GM21717 (cell line): ENCODE measurements around the gene ZCWPW2.

ENCODE experiments used
- ATAC-seq: cut with Tn5 transposase; IDR thresholded peaks from one replicate; pipeline ENCODE4 v1.9.1; 2021; ENCODE audit warnings: mild to moderate bottlenecking, moderate library complexity; ENCODE audit not compliant: unreplicated experiment

ZCWPW2 gene, protein sequence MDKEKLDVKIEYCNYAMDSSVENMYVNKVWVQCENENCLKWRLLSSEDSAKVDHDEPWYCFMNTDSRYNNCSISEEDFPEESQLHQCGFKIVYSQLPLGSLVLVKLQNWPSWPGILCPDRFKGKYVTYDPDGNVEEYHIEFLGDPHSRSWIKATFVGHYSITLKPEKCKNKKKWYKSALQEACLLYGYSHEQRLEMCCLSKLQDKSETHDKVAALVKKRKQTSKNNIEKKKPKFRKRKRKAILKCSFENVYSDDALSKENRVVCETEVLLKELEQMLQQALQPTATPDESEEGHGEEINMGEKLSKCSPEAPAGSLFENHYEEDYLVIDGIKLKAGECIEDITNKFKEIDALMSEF

DNA sequence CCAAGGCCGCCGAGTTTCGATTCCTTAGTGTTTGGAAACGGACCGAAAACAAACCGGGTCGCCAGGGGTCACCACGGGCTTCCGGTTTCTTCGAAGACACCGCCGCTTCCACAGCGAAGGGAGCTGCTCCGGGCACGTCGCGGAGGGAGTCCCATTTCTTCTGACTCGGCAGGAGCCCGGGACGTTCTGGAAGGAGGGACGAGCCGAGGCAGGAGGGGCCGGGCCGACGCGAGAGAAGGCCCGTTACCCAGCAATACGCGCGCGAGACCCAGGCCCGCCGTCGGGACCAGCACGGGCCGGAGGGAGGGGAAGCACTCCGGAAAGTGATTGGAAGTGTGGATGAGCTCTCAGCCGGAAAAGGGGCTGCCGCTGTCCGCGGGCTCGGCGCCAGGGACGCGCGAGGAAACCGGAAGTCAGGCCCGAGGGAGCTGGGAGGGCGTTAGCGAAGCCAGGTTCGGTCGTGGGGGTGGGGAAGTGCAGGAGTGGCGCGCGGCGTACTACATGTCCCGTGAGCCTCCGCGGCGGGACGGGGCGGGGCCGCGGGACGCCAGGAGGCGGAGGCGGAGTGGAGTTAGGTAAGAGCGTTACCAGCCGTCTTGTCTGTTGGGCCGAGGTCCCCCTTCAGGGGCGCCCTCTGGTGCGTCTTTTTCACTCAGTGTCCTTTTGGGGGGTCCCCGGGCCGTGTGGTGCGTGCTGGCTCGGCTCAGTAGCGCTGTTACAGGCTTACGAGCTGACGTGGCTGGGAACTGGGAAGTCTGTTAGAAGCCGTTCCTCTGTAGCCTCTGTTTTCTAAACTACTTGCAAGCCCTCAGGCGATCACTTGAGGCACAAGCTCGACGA, at the start of gene ZCWPW2, which contains the start of gene AZI2:
ZCWPW2 (plus strand) TSS at position 93 of the 840 bp plus-strand sequence. CDS start 64,348 bp downstream, outside the sequence.
AZI2 (minus strand) TSS at position 196 of the 840 bp plus-strand sequence. CDS start 8,207 bp downstream, outside the sequence.
- ATAC-seq: peak; percentile 95

DNA sequence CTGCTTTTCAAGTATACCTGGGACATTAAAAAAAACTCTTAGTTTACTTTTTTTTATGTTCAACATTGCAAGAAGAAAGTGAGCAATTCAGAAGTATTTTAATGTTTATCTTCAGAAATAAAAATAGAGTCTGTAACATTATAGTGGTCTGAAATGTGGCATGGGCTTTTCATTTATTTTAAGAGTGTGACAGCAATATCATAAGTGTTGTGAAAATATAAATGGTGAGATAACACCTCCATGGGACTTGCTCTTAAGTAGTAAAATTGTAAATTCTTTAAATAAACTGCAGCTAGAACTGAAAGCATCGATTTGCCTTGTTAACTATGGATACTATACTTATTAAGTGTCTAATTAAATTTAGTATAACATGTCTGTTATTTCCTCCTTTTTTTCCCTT, 48.8 kb upstream of the ZCWPW2 start:
- ATAC-seq: no peak

DNA sequence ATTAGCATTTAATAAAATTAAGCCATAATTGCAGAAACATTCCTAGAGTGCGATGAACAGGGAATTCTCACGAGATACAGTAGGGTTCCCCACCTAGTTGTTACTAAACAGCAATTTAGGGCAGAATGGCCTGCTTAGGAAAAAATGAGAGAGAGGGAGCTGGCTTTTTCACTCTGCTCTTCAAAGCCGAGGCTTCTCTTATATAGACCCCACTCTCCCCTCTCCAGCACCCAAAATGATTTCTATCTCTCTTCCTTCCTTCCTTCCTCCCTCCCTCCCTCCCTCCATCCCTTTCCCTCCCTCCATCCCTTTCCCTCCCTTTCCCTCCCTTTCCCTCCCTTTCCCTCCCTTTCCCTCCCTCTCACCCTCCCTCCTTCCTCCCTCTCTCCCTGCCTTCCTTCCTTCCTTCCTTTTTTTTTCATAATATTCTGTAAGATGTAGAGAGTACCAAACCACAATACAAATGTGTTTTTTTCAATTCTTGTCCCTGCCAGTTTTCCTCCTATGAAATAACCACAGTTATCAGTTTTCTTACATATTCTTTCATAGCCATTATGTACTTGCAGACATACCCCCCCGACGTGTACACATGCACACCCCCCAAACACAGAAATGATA, 48.1 kb upstream of the ZCWPW2 start:
- ATAC-seq: no peak

DNA sequence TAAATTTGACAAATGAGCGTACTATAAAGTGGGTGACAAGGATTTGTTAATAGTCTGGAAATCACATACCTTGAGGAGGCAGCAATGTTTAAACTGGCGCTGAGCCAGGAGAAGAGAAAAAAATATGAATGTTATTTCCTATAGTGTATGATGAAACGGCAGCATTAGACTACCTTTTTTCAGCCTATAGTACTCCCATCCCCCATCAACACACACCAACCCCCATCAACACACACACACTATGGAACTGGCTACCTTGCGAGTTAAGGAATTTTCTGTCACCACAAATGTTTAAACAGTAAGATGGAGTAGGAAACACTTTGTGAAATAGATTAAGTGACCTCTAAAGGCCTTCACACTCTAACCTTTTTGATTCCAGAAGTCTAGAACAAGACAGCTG, 46.8 kb upstream of the ZCWPW2 start:
- ATAC-seq: no peak

DNA sequence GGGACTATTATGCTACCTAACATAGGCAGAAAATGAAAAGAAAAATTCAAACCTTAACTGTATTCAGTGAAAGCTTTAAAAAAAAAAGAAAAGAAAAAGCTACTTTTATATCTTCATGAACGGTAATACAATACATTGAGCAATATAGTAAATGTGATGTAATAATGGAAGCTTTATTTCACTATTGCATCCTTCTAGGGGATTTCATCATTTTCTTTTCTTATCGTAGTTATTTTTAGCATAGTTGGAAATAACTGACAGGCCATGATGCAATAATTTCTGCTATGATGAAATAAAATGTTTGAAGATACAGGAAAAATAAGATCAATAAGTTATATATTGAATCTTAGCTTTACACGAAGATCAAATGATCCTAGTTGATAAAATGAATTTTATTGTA, 40.3 kb upstream of the ZCWPW2 start:
- ATAC-seq: no peak

DNA sequence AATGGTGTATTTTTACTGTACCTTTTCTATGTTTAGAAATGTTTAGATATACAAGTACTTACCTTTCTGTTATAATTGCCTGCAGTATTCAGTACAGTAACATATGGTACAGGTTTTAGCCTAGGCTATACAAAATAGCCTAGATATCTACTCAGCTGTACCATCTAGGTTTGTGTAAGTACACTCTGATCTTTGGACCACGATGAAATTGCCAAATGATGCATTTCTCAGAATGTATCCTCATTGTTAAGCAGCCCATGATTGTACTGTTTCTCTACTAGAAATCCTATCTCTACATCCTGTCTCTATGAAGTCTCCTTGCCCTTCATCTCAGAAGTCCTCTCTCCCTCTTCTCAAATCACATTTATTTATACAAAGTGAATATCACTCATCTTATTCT, 32.8 kb upstream of the ZCWPW2 start:
- ATAC-seq: no peak

DNA sequence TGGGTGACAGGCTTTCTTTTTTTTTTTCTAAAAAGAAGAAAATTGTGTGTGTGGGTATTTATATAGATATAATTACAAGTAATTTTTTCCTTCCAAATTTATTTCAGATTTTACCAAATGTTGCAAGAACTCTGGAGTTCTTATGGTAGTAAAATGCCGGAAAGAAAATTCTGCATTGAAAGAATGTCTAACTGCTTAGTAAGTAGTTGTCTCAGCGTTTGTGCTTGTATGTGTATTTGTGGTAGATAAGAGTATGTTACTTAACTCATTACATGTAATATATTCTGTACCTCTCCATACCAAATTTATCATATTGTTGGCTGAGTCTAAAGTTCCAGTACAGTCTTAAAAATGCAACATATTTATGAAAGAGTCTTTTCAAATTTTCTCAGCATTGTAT, 32.3 kb upstream of the ZCWPW2 start:
- no peak for ATAC-seq

DNA sequence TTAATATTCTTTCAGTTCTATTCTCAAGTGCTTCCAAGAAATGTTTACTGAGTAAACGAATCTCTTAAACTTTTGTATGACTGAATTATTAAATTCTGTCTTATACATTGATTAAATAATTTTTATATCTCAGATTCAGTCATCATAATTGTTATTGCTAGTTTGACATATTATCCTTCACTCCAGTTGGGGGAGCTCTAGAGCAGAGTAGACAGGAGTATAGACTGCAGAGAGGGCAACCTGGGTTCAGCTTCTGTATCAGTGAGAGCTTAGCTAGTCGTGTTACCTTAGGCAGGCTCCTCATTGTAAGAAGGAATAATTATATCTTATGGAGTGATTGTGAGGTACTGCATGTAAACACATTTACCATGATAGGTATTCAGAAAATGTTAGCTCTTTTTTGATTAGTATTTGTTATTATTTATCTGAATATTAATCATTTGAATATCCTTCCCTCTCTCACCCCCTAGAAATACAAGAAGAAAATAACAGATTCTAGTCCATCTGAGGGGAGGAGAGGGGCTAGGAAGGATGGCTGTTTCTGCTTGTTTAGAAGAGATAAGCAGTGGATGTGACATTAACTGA, 31.0 kb upstream of the ZCWPW2 start:
- ATAC-seq: peak; percentile 92

DNA sequence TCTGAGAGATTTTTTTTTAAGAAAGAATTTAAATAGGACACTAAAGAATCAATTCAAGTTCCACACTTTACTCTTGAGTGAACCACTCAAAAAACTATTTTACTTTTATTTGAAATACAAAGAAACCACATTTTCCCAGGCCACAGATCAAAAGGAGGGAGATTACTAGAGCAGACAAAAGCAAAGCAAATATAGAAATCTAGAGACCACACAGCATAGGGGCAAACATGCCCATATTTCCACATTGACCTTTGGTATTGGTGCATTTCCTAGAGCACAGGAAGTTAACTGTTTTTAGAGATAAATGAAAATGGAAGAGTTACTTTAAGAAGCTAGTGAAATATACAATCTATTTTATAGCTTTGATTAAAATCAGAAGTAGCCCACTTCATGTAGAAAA, 27.5 kb upstream of the ZCWPW2 start:
- ATAC-seq: no peak

DNA sequence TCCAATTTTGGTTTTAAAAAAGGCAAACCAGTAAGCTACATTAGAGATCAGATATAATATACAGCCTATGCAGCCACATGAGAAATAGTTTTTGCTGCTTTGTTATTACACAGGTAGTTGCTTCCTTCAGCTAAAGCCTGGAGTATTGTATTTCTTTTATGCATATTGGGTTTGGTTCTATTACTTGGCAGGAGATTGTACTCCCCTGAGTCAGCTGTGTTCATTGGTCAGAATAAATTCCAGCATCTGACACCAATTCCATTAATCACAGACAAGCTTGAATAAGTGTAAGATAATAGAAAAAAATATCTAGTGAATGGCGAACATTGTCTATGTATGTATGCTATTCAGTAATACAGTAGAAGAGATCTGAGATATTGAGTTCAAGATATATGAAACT, 26.1 kb upstream of the ZCWPW2 start:
- no peak for ATAC-seq

DNA sequence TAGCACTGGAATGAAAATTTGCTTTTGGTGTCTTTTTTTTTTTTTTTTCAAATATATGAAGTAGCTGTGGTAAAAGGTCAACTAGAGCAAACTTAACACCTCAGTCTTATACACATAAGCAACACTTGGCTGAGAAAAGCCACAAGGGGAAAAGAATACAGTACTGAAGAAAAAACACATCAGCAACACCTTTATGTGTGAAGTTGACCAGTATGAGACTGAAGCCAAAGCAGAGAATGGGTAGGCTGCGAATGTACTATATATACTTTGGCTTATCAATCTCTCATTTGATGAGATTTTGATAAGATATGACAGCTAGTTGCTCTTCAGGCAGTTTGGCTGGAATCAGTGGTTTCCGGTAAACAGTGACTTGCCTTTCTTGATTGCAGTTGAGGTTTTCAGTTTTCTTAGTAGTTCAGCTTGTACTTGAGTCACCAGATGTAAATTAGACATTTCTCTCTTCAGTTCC, 22.0 kb upstream of the ZCWPW2 start:
- peak; percentile 79 for ATAC-seq

DNA sequence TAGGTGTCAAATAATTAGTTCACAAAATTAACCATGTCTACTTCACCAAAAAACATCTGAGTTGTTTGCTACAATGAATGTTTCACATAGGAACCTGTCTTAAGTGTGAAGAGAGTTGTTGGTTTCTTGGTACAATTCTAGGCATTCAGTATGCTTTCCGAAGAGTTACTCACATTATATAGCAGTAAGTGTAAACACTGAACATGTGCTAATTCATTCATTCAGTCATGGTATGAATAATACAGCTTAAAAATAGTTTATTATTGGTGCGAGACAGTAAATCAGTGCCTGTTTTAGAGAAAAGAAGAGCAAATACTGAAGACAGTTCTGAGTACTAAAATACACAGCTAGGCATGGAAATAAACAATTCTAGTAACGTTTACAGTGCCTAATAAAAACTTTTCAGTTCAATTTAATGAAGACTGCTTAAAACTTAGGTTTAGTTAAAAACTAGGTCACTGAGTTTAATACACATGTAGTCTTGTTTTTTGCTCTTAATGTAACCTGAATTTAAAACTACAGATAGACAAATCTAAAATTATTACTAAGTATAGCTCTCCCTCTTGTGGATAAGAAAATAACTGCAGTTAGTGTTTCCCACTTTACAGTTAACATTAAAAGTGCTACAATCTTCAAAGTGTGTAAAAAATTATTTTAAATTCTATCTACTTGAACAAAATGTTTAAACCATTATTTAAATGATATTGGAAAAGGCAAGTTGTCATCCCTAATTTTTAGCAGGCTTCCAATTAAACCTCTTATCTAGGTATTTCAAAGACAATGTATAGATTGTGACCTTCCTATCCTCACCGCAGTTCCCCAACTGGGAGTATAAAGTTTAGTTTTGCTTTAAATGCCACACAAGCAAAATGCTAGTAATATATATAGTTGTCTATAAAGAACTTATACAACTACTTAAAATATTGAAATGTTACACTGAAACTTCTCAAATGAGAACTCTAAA, 20.1 kb upstream of the ZCWPW2 start:
- ATAC-seq: peak; percentile 35

DNA sequence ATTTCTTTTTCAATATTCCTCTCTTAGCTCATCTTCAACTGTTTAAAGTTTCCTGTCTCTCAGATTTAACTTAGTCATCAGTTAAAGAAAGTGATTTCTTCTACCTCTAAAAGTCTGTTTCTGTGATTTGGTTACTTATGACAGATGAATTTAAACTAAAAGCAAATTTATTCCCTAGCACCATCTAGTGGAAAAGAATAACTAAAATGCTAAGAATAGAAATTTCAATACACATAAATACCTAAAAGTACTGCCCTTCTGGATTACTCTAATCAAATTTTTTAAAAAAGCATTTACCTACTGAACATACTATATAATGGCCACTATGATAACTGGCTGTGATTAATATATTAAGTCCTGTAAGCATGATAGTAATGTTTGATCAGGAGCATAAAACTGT, 14.0 kb upstream of the ZCWPW2 start:
- ATAC-seq: no peak

DNA sequence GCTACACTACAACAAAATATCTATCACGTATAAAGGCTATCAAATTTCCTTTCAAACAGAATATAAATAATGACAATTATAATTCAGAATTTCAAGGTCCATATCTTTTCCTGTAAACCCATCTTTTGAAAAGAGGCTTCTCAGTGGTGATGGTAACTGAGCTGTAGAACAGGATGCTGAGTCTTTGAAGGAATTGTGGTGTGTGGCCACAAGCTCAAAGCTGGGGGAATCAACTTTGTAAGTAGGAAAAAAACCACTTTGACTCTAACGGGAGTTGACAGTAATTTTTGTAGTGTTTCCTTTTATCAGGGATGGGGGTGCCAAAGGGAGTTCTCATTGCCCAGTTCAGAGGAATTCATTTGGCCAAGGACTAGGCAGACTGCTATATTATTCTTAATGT, 13.3 kb upstream of the ZCWPW2 start:
- ATAC-seq: no peak

DNA sequence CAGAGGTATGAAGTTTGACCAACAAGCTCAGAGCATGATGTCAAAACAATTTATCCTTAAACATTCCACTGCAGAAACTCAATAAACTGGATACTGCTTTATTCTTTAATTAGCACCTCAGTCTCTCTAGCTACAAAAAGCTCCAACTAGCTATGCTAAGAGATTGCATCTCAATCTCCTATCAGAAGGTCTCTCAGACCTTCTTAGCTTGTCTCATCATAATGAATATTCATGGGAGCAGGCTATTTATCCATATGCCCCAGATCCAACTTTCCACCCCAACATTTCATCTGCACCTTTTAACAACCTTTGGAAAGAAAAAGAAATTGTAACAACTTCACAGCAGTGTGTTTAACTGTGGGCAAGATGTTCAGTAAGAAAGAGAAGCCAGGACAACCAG, 11.3 kb upstream of the ZCWPW2 start:
- no peak for ATAC-seq

DNA sequence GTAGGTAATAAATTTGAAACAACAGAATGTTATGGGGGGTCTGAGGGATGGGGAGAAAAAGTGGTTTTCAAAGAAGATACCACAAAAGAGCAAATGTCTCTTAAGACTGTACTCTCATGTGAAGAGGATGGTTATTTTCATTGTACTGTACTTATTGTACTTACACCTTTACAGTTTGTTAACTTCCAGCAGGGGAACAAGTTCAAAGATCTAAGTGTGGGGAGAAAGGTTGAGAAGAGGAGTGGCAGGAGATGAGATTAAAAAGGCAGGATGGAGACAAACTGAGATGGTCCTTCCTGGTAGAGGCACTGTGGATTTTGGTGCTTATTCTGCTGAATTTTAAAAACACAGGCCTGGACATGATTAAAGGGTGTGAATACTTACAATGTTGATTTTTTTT, 5.4 kb upstream of the ZCWPW2 start:
- no peak for ATAC-seq

DNA sequence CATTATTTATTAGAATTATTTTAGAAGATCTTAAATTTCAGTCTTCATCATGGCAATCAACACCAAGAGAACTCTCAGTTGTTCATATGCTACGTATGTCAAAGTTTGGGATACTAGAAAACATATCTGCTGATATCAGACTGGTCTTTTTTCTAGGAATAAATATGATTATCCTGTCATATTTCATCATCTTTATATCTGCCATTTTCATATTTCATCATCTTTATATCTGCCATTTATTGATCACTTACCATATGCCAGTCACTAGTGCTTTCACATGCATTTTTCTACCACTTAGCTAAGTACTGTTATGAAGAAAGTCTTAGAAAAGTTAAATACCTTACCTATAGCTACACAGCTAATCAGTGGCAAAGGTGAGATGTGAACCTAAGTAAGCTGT, 2.8 kb upstream of the ZCWPW2 start:
- no peak for ATAC-seq

DNA sequence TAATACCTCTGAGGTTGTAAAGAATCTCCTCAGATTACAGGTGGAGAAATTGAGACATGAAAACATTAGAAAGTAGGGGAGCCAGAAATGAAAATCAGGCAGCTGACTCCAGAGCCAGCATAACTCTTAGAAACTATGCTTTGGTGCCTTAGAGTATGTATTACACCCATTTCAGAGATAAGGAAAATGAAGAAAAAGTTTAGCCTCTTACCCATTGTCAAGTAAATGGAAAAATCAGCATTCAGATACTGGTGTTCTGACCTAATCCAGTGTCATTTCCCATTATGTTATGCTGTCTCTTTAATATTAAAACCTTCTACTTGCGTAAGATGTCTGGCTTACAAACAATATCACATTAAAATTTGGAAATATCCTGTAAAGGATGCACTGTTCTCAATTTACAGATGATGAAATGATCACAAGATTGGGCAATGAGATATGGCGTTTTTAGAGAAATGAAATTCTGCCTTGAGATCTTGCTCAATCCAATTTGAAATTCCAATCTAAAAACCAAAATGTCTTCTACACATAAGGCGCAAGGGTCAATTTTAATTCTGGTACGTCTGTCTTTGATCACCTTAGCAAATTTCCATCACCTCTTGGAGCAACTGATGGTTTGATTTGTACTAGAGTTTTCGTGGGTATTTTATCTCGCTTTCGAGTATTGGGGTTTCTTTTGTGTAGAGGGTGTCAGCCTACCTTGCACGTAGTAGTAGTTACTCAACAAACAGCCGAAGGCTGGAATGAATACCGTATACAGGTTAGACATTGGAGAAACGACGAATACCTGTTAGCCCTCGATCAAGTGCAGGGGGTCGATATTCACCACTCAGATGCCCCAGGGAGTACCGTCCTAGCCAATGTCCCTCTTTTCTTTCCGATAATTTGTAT, 902 bp upstream of the ZCWPW2 start:
- ATAC-seq: no peak

DNA sequence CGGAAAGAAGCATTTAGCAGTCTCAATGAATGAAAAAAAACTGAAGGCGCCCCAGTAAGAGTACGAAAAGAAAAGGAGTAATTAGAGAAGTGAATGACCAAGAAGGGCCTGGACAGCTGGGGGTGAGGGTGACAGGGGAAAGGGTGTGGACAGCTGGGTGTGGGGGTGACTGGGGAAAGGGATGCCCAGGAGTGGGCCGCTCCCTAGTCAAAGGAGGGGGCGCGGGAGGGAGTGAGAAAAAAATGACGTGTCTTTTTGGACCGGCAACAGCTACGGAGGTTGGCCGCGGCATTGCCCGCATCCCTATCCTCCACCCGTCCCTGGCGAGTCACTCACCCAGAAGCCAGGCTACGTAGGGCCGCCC, 274 bp upstream of the ZCWPW2 start:
- ATAC-seq: no peak
